Astrocyte (in vitro differentiated cells and primary cell): ENCODE data around the gene CYGB.

ENCODE experiments used
- EZH2 ChIP-seq: IDR thresholded peaks from 2 replicates; pipeline ENCODE4 v1.6.1; 2012; ENCODE audit warnings: mild to moderate bottlenecking, low read length, inconsistent platforms; ENCODE audit not compliant: insufficient read depth
- TF ChIP-seq, protein P1 (sequence below): IDR thresholded peaks from 2 replicates; pipeline ENCODE4 v1.5.1; 2011; ENCODE audit warnings: low read depth, mild to moderate bottlenecking, inconsistent platforms, low read length, moderate library complexity; ENCODE audit not compliant: insufficient read depth

DNA sequence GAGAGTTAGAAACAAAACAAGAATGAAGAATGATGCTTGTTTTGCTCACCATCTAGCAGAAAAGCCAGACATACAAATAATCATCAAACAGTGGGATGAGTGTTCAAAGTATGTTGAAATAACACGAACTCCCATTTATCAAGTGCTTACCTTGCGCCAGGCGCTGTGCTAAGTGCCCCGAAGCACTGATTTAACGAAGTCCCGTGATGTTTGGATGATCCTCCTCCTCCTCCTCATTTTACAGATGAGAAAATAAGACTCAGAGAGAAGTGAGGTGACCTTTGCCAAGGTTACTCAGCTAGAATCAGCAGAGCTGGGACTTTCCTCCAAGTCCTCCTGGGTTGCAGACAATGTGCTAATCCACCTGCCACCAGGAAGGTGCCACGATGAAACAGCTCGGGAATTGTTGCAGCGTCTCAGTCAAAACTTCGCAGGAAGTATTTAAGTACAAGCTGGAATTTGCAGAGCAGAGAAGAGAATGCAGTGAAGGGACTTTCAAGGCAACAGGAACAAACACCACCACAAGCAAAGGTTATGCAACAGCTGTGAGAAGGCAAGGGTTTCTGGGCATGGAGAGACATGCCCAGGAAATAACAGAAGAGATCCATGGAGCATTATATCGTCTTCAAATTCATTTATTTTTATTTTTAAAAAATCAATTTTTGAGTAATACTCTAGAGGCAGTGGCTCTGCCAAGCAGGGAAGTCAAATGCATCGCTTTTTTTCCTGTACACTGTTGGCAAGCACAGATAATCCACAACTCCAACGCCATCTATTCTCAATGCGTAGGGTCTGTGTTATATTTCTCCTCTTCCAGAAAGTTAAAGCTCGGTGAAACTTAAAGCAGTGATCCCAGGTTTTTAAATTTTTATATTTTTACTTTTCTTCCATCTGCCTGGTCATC, 13.5 kb upstream of the CYGB start:
- TF ChIP-seq, protein P1, sequence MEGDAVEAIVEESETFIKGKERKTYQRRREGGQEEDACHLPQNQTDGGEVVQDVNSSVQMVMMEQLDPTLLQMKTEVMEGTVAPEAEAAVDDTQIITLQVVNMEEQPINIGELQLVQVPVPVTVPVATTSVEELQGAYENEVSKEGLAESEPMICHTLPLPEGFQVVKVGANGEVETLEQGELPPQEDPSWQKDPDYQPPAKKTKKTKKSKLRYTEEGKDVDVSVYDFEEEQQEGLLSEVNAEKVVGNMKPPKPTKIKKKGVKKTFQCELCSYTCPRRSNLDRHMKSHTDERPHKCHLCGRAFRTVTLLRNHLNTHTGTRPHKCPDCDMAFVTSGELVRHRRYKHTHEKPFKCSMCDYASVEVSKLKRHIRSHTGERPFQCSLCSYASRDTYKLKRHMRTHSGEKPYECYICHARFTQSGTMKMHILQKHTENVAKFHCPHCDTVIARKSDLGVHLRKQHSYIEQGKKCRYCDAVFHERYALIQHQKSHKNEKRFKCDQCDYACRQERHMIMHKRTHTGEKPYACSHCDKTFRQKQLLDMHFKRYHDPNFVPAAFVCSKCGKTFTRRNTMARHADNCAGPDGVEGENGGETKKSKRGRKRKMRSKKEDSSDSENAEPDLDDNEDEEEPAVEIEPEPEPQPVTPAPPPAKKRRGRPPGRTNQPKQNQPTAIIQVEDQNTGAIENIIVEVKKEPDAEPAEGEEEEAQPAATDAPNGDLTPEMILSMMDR: no peak
- no peak for TF ChIP-seq EZH2
